Body of pancreas (tissue), 4 donors: Measurements from ENCODE around the gene WDR27. TPM values are rescaled to one million over a fixed set of nuclear protein-coding genes. Genes with fewer than 3 reads are reported as not detected.
"Not testable (repeated sequence)": the region's sequence is repeated elsewhere in the genome, so short reads cannot be mapped to it uniquely, and the experiment has no call there.

Source experiments
- ATAC-seq: fragments of 150-250 bp; one replicate; pipeline ENCODE4 v1.9.1; 2016
- DNase-seq, 4 donors: peaks; one replicate each; pipeline ENCODE4 v3.0.0-alpha.2; 2019
- H3K27ac ChIP-seq, 4 donors: fragments of 200-600 bp; sonication (generic); 1 replicate in 3 of 4; 2 replicates in 1 of 4; pipeline versions ENCODE4 v1.5.1 to v1.6.1; 2016 to 2019; ENCODE audit warnings: mild to moderate bottlenecking in 1 of 4, mixed read lengths in 1 of 4, moderate library complexity in 1 of 4
- H3K27me3 ChIP-seq, 2 donors: fragments of 200-600 bp; sonication (generic); one replicate each; pipeline ENCODE4 v1.6.0; 2016; ENCODE audit warnings: mild to moderate bottlenecking in 1 of 2
- H3K36me3 ChIP-seq, 2 donors: fragments of 200-600 bp; sonication (generic); replicated peaks in 1 of 2; 2 replicates each; pipeline ENCODE4 v1.5.1; 2016; ENCODE audit warnings: low read depth in 2 of 2; ENCODE audit not compliant: insufficient read depth in 1 of 2
- H3K4me1 ChIP-seq: fragments of 200-600 bp; sonication (generic); one replicate; pipeline ENCODE4 v1.6.0; 2016
- H3K4me3 ChIP-seq, 2 donors: fragments of 200-600 bp; sonication (generic); 1 replicate in 1 of 2; 2 replicates in 1 of 2; pipeline ENCODE4 v1.5.1; 2016 to 2019
- H3K9me3 ChIP-seq, 3 donors: fragments of 200-600 bp; sonication (generic); 1 replicate in 2 of 3; 2 replicates in 1 of 3; pipeline ENCODE4 v1.5.1; 2016
- CTCF ChIP-seq, 7 experiments: fragments of 450-650 bp in 4 of 7; fragments of 200-600 bp in 3 of 7; sonication (generic) in 3 of 7; IDR thresholded peaks; one replicate each; pipeline ENCODE4 v1.5.1; 2016 to 2019; ENCODE audit warnings: antibody characterized with exemption in 7 of 7
- POLR2A ChIP-seq, 3 donors: fragments of 450-650 bp; IDR thresholded peaks; one replicate each; pipeline ENCODE4 v1.6.1; 2016; ENCODE audit warnings: antibody characterized with exemption in 3 of 3, mild to moderate bottlenecking in 2 of 3
- WGBS, 2 donors: methylation state at CpG; one replicate each; pipeline ENCODE4 v1.1.5; 2017; 5-methylcytosine and 5-hydroxymethylcytosine counted together
- intact Hi-C: fragments of 100-400 bp; cut with DNase I; formaldehyde crosslinking; loops from one replicate; pipeline ENCODE4 v1.15.1; 2023
- total RNA-seq, 2 donors: library from RNA; depleted of rRNA; stranded (reverse); fragments of >200 nt; gene quantifications; one replicate each; pipeline ENCODE4 v1.1.0, GENCODE V29; 2016

WDR27 gene
- total RNA-seq, 2 donors from 2014 or later, result 38.2 to 38.7 TPM

DNA sequence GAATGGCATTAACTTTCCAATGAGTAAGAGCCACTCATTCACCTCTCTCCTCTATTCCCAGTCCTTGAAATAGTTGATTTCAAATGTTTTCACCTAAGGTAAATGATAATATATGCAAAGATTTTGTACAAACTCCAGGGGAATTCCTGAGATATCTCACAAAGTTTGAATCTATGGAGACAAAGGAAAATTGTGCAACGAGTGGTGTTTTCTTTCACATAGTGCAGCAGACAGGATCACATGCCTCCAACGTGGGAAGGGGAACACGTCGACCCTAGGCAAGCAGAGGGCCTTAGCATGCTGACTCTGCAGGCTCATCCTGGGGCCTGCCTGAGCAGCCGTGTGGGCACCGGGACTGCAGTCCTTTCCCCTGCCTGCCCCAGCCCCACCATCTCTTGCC lies 252.6 kb downstream of the WDR27 start:
- TF ChIP-seq POLR2A (IDR thresholded peaks at IDR 0.05), result no peak
- no peak for TF ChIP-seq CTCF (IDR thresholded peaks at IDR 0.05)
- H3K27ac ChIP-seq, result no peak overlapping the region
- WGBS, 2 donors, result 67 to 70% methylated on average over 6 of the region's 6 CpGs
- intact Hi-C loops, result no loop called here
- H3K27me3 ChIP-seq, result no peaks in the 10 kb centered on the region
- no peaks in the 10 kb centered on the region for H3K36me3 ChIP-seq
- DNase-seq, result no peak
- no peak overlapping the region for H3K4me3 ChIP-seq
- H3K4me1 ChIP-seq, result no peaks in the 10 kb centered on the region
- ATAC-seq, result no peak
- H3K9me3 ChIP-seq, result no peaks in the 10 kb centered on the region

DNA sequence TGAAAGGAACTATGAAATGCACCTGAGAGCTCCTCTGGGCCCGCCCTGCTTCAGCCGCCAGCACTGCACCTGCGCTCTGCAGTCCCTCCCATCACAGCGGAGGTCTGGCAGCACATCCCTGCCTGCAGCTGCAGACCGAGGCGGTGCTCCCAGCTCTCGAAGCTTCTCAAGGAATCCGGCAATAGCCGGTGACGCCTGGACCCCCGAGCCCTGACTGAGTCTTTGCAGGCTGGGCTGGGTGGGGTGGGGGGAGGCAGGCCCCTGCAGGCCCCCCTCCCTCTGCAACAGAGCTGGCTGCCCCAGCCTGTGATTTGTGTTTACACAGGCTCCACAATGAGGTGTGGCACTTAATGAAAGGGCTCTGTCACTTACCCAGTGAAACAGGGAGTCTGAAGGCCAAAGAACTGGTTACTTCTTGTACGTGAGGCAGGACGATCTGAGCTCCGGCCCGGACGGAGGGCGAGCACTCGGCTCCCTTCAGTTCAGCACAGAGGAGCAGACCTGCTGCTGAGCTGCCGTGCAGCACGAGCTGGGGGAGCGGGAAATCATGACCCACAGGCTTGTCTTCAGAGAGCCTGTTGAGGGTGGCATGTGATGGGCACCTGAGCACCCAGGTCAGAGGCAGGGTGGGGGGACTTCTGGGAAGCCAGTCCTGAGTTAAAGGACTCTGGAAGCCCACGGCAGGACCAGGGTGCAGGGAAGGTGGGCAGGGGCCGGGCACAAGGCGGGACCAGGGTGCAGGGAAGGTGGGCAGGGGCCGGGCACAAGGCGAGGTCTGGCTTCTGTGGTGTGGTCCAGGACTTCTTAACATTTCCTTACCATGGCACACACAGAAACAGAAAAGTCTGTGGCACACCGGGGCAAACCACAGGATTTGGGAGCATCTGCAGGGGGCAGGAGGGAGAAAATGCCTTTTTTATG lies 255.9 kb downstream of the WDR27 start:
- WGBS, 2 donors, result 30 to 48% methylated on average over 20 to 27 of the region's 27 CpGs
- ATAC-seq (peak; percentile 33), DNase-seq (peak in 1 of 4 donors; percentile 31)
- Histone ChIP-seq H3K27ac (no peak overlapping the region), H3K27me3 (no peaks in the 10 kb centered on the region), H3K4me1 (no peaks in the 10 kb centered on the region), H3K9me3 (no peaks in the 10 kb centered on the region), H3K4me3 (no peak overlapping the region), H3K36me3 (no peaks in the 10 kb centered on the region)
- no peak for TF ChIP-seq POLR2A (IDR thresholded peaks at IDR 0.05)
- TF ChIP-seq CTCF (IDR thresholded peaks at IDR 0.05), result no peak
- intact Hi-C loops, result no loop called here

DNA sequence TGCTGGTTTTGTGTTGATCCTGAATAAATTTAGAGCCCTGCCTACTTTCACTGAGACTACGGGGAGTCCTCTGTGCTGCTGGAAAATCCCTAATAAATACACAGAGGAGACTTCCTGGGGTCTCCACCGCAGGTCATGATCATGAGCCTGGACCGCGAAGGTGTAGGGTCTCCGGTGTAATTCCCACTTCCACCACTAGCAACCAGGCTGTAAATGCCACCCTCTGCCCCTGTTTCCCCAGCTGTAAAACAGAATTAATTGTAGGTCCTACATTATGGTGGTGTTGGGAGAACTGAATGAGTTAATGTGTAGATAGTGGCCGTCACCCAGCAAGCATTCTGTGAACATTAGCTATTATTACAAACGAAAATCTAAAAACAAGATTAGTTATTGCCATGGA lies 256.6 kb downstream of the WDR27 start:
- H3K9me3 ChIP-seq, result no peaks in the 10 kb centered on the region
- H3K4me1 ChIP-seq, result no peaks in the 10 kb centered on the region
- intact Hi-C loops, result no loop called here
- H3K27ac ChIP-seq, result no peak overlapping the region
- 68 to 72% methylated on average over 7 of the region's 7 CpGs for WGBS, 2 donors
- DNase-seq (no peak), ATAC-seq (no peak)
- no peak overlapping the region for H3K4me3 ChIP-seq
- no peaks in the 10 kb centered on the region for H3K27me3 ChIP-seq
- no peaks in the 10 kb centered on the region for H3K36me3 ChIP-seq
- peak in 1 of 7 experiments; percentile 17 for TF ChIP-seq CTCF (IDR thresholded peaks at IDR 0.05)
- no peak for TF ChIP-seq POLR2A (IDR thresholded peaks at IDR 0.05)

GRCh38 chr6:169441292-169441691 lies 260.5 kb downstream of the WDR27 start:
- WGBS, 2 donors, result 71 to 74% methylated on average over 5 of the region's 5 CpGs
- H3K4me3 ChIP-seq, result no peak overlapping the region
- H3K4me1 ChIP-seq, result no peaks in the 10 kb centered on the region
- no peaks in the 10 kb centered on the region for H3K27me3 ChIP-seq
- H3K27ac ChIP-seq, result no peak overlapping the region
- TF ChIP-seq POLR2A (IDR thresholded peaks at IDR 0.05), result no peak
- no peak for TF ChIP-seq CTCF (IDR thresholded peaks at IDR 0.05)
- no peaks in the 10 kb centered on the region for H3K36me3 ChIP-seq
- no peaks in the 10 kb centered on the region for H3K9me3 ChIP-seq
- intact Hi-C loops, result no loop called here
- ATAC-seq, result no peak
- no peak for DNase-seq

DNA sequence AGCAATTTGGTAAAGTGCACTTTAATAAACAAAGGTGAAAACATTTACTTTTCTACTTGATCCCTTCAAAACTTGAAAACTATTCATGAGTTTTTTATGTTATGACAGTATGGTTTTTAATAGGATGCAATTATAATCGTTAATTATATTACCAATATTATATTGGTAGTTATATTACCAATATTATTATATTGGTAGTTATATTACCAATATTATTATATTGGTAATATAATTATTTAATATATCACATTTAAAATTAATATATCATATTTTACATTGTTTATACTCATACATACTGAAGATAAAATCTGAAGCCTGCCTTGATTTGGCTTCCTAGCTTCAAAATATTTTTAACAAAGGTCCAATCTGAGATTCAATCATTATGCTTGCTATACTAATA lies 262.1 kb downstream of the WDR27 start:
- no peaks in the 10 kb centered on the region for H3K9me3 ChIP-seq
- no peaks in the 10 kb centered on the region for H3K27me3 ChIP-seq
- no peaks in the 10 kb centered on the region for H3K4me1 ChIP-seq
- WGBS, 2 donors, result 0% methylated on average over 1 of the region's 1 CpG
- H3K36me3 ChIP-seq, result no peaks in the 10 kb centered on the region
- TF ChIP-seq POLR2A (IDR thresholded peaks at IDR 0.05), result no peak
- no peak for TF ChIP-seq CTCF (IDR thresholded peaks at IDR 0.05)
- no peak overlapping the region for H3K27ac ChIP-seq
- intact Hi-C loops, result no loop called here
- ATAC-seq (no peak), DNase-seq (no peak)
- H3K4me3 ChIP-seq, result no peak overlapping the region

DNA sequence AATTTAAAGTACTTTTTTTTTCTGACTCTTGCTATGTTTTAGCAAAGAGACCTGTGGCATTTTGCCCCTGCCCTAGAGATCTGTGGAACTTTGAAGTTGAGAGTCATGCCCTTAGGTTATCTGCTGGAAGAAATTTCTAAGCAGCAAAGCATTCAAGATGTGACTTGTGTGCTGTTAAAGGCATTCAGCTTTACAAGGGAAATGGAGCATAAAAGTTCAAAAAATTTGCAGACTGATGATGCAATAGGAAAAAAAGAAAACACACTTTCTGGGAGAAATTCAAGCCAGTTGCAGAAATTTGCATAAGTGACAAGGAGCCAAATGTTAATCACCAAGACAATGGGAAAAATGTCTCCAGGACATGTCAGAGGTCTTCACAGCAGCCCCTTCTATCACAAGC lies 267.3 kb downstream of the WDR27 start:
- H3K36me3 ChIP-seq, intact Hi-C loops, ATAC-seq, H3K27ac ChIP-seq, H3K4me1 ChIP-seq, DNase-seq, H3K27me3 ChIP-seq, H3K4me3 ChIP-seq: not testable (repeated sequence)
- H3K9me3 ChIP-seq, result peaks cover 0 to 20% (median 0%) of the 10 kb centered on the region in 3 donors
